Choroid plexus epithelial cell (primary cell): ENCODE results near the gene CYP46A1.

Source experiments
- DNase-seq: peaks from one replicate; pipeline ENCODE4 v3.0.0-alpha.2; 2010; ENCODE audit warnings: low read depth
- H3K4me3 ChIP-seq: 2 replicates; pipeline ENCODE4 v1.5.1; 2011; ENCODE audit warnings: low read depth, mild to moderate bottlenecking, control low read depth, low read length, moderate library complexity
- CTCF ChIP-seq: conservative IDR thresholded peaks from 2 replicates; pipeline ENCODE4 v1.5.1; 2011; ENCODE audit warnings: low read depth, mild to moderate bottlenecking, control low read depth, inconsistent platforms, low read length, moderate library complexity

CYP46A1 gene

DNA sequence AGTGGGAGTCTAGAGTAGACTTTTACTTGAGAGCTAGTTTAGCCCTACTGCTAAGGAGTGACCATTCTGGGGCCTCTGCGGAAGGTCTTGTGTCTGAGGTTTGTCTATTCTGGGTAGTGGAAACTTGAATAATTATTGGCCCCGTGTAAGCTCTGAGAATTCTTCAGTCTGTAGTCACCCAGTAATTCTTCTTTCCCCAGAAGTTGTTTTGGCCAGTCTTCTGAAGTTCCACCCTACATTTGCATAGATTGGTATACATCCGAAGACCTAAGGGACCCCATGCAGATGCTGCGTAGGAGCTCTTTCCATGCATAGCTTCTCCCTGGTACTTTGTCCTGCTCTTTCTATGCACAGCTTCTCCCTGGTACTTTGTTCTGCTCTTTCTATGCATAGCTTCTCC lies 12.8 kb downstream of the CYP46A1 start:
- no peak overlapping the region for H3K4me3 ChIP-seq
- no peak for DNase-seq
- TF ChIP-seq CTCF, result no peak

GRCh38 chr14:99698236-99698635 lies 14.1 kb downstream of the CYP46A1 start:
- DNase-seq, result no peak
- no peak for TF ChIP-seq CTCF

GRCh38 chr14:99698642-99699041 lies 14.5 kb downstream of the CYP46A1 start:
- no peak for TF ChIP-seq CTCF
- DNase-seq, result no peak
- H3K4me3 ChIP-seq, result no peak overlapping the region

More at GRCh38 chr14:99698236-99698635, 14.1 kb downstream of the CYP46A1 start:
- no peak overlapping the region for H3K4me3 ChIP-seq

DNA sequence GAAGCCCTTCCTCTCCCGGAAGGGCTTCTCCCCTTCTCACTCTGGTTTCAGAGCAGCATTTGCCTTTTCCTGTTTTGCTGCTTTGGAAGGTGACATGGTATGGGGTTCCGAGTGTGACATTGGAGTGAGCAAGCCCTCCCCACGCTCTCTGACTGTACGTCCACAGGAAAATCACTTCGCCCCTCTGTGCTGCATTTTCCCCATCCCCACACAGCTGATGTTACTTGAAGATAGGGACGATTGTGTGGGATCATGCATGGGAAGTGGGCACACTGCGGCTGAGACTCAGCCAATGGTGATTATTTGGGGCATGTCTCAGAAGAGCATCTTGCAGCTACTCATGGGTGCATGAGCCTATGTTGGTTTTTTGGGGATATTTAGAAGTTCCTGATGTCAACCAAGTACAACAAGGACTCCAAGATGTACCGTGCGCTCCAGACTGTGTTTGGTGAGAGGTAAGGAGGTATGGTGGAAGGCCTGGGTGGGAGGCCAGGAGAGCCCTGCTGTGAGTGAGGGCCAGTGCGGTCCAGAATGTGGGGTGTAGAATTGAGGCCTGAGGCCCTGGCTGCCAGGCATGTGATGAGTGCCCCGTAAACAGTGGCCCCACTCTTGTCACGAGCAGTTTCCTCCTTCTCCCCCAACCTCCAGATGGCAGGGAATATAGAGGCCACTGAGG lies 15.1 kb downstream of the CYP46A1 start:
- TF ChIP-seq CTCF, result no peak
- no peak for DNase-seq

GRCh38 chr14:99699861-99700260 lies 15.8 kb downstream of the CYP46A1 start:
- no peak for TF ChIP-seq CTCF
- no peak overlapping the region for H3K4me3 ChIP-seq
- no peak for DNase-seq

More for the DNA sequence above, 15.1 kb downstream of the CYP46A1 start:
- H3K4me3 ChIP-seq, result no peak overlapping the region

- no peak for DNase-seq
- H3K4me3 ChIP-seq, result no peak overlapping the region
- no peak for TF ChIP-seq CTCF
Observed at GRCh38 chr14:99700379-99700778, 16.3 kb downstream of the CYP46A1 start.

DNA sequence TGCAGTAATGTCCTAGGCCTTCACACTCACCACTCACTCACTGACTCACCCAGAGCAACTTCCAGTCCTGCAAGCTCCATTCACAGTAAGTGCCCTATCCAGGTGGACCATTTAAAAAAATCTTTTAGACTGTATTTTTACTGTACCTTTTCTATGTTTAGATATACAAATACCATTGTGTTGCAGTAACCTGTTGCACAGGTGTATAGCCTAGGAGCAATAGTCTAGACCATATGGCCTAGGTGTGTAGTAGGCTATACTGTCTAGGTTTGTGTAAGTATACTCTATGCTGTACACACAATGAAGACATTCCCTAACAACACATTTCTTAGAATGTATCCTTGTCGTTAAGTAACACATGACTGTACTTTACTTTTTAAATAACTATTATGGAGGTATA lies 17.2 kb downstream of the CYP46A1 start:
- no peak for DNase-seq
- H3K4me3 ChIP-seq, result no peak overlapping the region
- TF ChIP-seq CTCF, result no peak
